K562 treated with DMSO at 1 percent for 4 hours (cell line): ENCODE results near the gene COL21A1. TPM values are rescaled to one million over a fixed set of nuclear protein-coding genes. Genes with fewer than 3 reads are reported as not detected.

Experiments
- total RNA-seq: library from RNA; unstranded; fragments of 300-600 nt; gene quantifications from 2 replicates; pipeline ENCODE4 v1.2.3, GENCODE V29; 2022; ENCODE audit not compliant: insufficient read depth

The COL21A1 gene
- 0.28 and 13.4 TPM in 2 replicates for total RNA-seq

DNA sequence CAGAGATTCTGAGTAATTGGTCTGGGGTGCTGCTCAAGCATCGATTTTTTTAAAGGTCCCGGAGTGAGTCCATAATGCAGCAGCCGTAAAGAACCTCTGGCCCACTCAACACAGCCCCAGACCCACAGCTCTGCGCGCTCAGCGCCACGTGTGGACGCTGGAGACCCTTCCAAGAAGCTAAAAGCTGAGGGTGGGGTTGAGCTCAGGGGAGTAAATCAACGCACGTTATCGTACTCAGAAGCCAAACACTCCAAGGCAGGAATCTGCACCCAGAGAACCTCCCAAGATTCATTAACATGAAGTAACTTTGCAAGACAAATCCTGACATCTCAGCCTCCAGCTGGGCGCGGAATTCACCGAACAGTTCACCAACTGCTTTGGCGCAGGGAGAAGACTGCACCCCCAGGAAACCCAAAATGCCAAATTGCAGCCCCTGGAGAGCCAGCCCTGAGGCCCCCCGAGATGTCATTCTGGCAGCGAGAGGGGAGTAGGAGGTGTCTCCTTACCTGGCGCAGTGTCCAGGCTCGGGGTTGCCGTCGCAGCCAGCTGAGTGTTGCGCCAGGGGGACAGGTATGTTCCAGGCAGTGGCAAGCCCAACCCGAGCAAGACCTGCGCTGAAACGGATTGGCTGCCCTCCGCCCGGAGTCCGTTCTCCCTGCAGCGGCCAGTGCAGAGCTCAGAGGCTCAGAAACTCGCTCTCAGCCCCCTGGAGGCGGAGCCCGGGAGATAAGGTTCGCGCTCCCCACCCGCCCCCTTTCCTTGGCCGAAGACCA, at the start of gene COL21A1:
Gene COL21A1, minus strand, starts transcription at position 700 of the 773 bp plus-strand sequence. CDS start 64,962 bp downstream, outside the sequence.

